SU-DHL-6 (cell line): ENCODE data around the gene CFHR4.
"Not testable (repeated sequence)": the region's sequence is repeated elsewhere in the genome, so short reads cannot be mapped to it uniquely, and the experiment has no call there.

Experiments
- H2AFZ ChIP-seq: fragments of 200-600 bp; sonication (generic); 2 replicates; pipeline ENCODE4 v1.6.1; 2014; ENCODE audit warnings: low read depth, mild to moderate bottlenecking, moderate library complexity, mixed read lengths, antibody characterized with exemption, low read length; ENCODE audit not compliant: severe bottlenecking
- H3F3A ChIP-seq: fragments of 200-600 bp; shearing (Covaris generic); 2 replicates; pipeline ENCODE4 v1.6.0; 2016; ENCODE audit warnings: antibody characterized with exemption, mild to moderate bottlenecking; ENCODE audit not compliant: insufficient read depth
- H3K27ac ChIP-seq: fragments of 200-600 bp; sonication (generic); 2 replicates; pipeline ENCODE4 v1.5.1; 2016; ENCODE audit warnings: low read depth, mild to moderate bottlenecking, low read length, moderate library complexity, mixed read lengths
- H3K27me3 ChIP-seq: fragments of 200-600 bp; sonication (generic), shearing (Covaris generic); 2 replicates; pipeline ENCODE4 v1.6.0; 2014; ENCODE audit warnings: mild to moderate bottlenecking, low read length
- H3K36me3 ChIP-seq: fragments of 200-600 bp; sonication (generic); 2 replicates; pipeline ENCODE4 v1.6.1; 2014; ENCODE audit warnings: mild to moderate bottlenecking, low read length, mixed read lengths
- H3K4me2 ChIP-seq: fragments of 300-600, 200-600 bp; shearing (Covaris generic), sonication (generic); 2 replicates; pipeline ENCODE4 v1.6.0; 2014; ENCODE audit warnings: low read length, low read depth, mild to moderate bottlenecking; ENCODE audit not compliant: poor library complexity, severe bottlenecking
- H3K4me3 ChIP-seq: fragments of 200-600 bp; sonication (generic); 2 replicates; pipeline ENCODE4 v1.5.1; 2014; ENCODE audit warnings: antibody characterized with exemption, low read length, mild to moderate bottlenecking, mixed read lengths; ENCODE audit not compliant: insufficient read depth, poor library complexity, severe bottlenecking
- H3K79me2 ChIP-seq: fragments of 200-600 bp; sonication (generic); 2 replicates; pipeline ENCODE4 v1.6.1; 2014; ENCODE audit warnings: mild to moderate bottlenecking, low read length, moderate library complexity; ENCODE audit not compliant: insufficient read depth
- H3K9ac ChIP-seq: fragments of 200-600 bp; sonication (generic); 2 replicates; pipeline ENCODE4 v1.7.0; 2014; ENCODE audit warnings: mild to moderate bottlenecking, low read length
- H3K9me2 ChIP-seq: fragments of 200-600 bp; sonication (generic); replicated peaks from 2 replicates; pipeline ENCODE4 v1.6.1; 2014; ENCODE audit warnings: low read length; ENCODE audit not compliant: insufficient read depth
- H3K9me3 ChIP-seq: fragments of 200-600 bp; sonication (generic); 2 replicates; pipeline ENCODE4 v1.6.1; 2014; ENCODE audit warnings: low read length, mixed read lengths; ENCODE audit not compliant: insufficient read depth
- H4K20me1 ChIP-seq: fragments of 200-600 bp; sonication (generic); 2 replicates; pipeline ENCODE4 v1.6.1; 2014; ENCODE audit warnings: low read depth, mild to moderate bottlenecking, antibody characterized with exemption, low read length, moderate library complexity, mixed read lengths
- CTCF ChIP-seq: fragments of 200-600 bp; sonication (generic); IDR thresholded peaks from one replicate; pipeline ENCODE4 v1.5.1; 2017; ENCODE audit warnings: antibody characterized with exemption, mild to moderate bottlenecking, low read length, moderate library complexity; ENCODE audit not compliant: insufficient read depth, poor library complexity, severe bottlenecking
- EZH2phosphoT487 ChIP-seq: fragments of 200-600 bp; sonication (generic), shearing (Covaris generic); conservative IDR thresholded peaks from 2 replicates; pipeline ENCODE4 v1.6.1; 2018; ENCODE audit warnings: mild to moderate bottlenecking, antibody characterized with exemption, low read length, moderate library complexity, mixed read lengths

Gene CFHR4

GRCh38 chr1:196897158-196897828, 9.4 kb downstream of the CFHR4 start:
- no peaks in the 10 kb centered on the region for H3F3A ChIP-seq
- no peaks in the 10 kb centered on the region for H3K79me2 ChIP-seq
- no peaks in the 10 kb centered on the region for H3K9me2 ChIP-seq
- no peak overlapping the region for H3K4me3 ChIP-seq
- no peaks in the 10 kb centered on the region for H3K27me3 ChIP-seq
- H2AFZ ChIP-seq, result no peak overlapping the region
- no peaks in the 10 kb centered on the region for H4K20me1 ChIP-seq
- no peak overlapping the region for H3K4me2 ChIP-seq
- no peaks in the 10 kb centered on the region for H3K36me3 ChIP-seq
- H3K9me3 ChIP-seq, result no peaks in the 10 kb centered on the region
- H3K9ac ChIP-seq, result no peak overlapping the region
- TF ChIP-seq CTCF (no peak), EZH2phosphoT487 (no peak)
- no peak overlapping the region for H3K27ac ChIP-seq

DNA sequence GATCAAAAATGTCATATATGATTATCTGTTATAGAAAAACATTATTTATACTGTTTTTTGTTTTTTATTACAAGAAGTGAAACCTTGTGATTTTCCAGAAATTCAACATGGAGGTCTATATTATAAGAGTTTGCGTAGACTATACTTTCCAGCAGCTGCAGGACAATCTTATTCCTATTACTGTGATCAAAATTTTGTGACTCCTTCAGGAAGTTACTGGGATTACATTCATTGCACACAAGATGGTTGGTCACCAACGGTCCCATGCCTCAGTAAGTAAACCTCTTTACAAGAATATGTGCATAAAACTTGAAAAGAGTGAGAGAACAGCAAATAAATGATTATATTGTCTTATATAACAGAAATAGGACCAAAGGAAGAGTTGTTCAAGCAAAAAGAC, 14.5 kb downstream of the CFHR4 start:
- Histone ChIP-seq H3K27me3 (no peaks in the 10 kb centered on the region), H3K4me2 (no peak overlapping the region), H3K9me3 (no peaks in the 10 kb centered on the region), H3K36me3 (no peaks in the 10 kb centered on the region), H3K9me2 (no peaks in the 10 kb centered on the region), H3K79me2 (no peaks in the 10 kb centered on the region), H4K20me1 (no peaks in the 10 kb centered on the region), H3K9ac (no peak overlapping the region), H2AFZ (no peak overlapping the region), H3F3A (no peaks in the 10 kb centered on the region), H3K4me3 (no peak overlapping the region), H3K27ac (no peak overlapping the region)
- TF ChIP-seq CTCF (no peak), EZH2phosphoT487 (no peak)

DNA sequence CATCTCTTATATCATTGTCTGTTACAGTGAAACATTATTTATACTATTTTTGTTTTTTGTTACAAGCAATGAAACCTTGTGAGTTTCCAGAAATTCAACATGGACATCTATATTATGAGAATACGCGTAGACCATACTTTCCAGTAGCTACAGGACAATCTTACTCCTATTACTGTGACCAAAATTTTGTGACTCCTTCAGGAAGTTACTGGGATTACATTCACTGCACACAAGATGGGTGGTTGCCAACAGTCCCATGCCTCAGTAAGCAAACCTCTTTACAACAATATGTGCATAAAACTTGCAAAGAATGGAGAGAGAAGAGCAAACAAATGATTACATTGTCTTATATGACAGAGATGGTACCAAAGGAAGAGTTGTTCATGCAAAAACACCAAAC, 22.4 kb downstream of the CFHR4 start:
- Histone ChIP-seq H2AFZ (no peak overlapping the region), H3K27me3 (no peaks in the 10 kb centered on the region), H4K20me1 (no peaks in the 10 kb centered on the region), H3K9ac (no peak overlapping the region), H3F3A (no peaks in the 10 kb centered on the region), H3K9me3 (no peaks in the 10 kb centered on the region), H3K4me3 (no peak overlapping the region), H3K9me2 (no peaks in the 10 kb centered on the region), H3K4me2 (no peak overlapping the region), H3K27ac (no peak overlapping the region), H3K36me3 (no peaks in the 10 kb centered on the region), H3K79me2 (no peaks in the 10 kb centered on the region)
- TF ChIP-seq EZH2phosphoT487 (no peak), CTCF (no peak)

- H3K36me3 ChIP-seq, H4K20me1 ChIP-seq, H3K4me3 ChIP-seq, H3K9me3 ChIP-seq, H3K79me2 ChIP-seq, H2AFZ ChIP-seq, H3K9ac ChIP-seq, H3F3A ChIP-seq, H3K27ac ChIP-seq, H3K9me2 ChIP-seq, H3K27me3 ChIP-seq, H3K4me2 ChIP-seq: not testable (repeated sequence)
Measured at GRCh38 chr1:196912283-196912682, 24.4 kb downstream of the CFHR4 start.

DNA sequence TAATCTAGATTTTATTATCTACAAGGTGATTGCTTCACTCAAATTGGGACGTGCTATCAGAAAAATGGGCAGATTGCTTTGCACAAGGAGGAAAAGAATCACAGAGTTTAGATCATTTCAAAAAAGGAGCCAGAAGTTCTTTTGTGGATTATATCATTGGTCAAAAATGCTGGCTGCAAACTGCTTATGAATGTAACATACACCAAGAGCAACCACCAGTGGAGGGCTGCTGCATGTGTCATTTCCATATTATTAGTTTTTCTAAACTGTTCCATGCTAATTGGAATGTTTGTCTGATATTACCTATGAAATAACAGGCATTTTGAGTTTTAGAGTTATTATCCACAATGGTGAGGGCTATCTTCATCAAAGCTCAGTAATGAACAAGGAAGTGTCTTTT, 39.0 kb downstream of the CFHR4 start:
- H3F3A ChIP-seq, H3K9me2 ChIP-seq, H3K27me3 ChIP-seq, H4K20me1 ChIP-seq, H3K4me3 ChIP-seq, H3K79me2 ChIP-seq, H3K9me3 ChIP-seq, H3K27ac ChIP-seq, H3K4me2 ChIP-seq, H3K9ac ChIP-seq, H3K36me3 ChIP-seq, H2AFZ ChIP-seq: not testable (repeated sequence)

DNA sequence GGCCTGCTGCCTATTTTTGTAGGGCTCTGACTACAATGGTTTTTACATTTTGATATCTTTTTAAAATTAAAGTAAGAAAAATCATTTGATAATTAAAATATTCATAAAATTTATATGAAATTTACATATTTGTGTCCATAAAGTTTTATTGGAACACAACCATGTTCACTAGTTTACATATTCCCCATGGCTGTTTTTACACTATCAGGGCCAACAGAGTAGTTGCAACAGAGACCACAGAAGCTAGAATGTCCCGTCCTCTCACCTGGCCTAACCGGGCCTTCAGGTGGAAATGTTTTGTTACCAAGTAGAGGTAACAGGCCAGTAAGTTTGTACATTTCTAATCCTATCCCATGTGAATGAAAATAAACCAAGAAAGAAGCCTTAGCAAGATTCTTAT, 45.0 kb downstream of the CFHR4 start:
- H3K9ac ChIP-seq, H4K20me1 ChIP-seq, H3K36me3 ChIP-seq, H3K27ac ChIP-seq, H3K9me2 ChIP-seq, H3K79me2 ChIP-seq, H3K4me3 ChIP-seq, H3F3A ChIP-seq, H3K4me2 ChIP-seq, H3K27me3 ChIP-seq, H3K9me3 ChIP-seq, H2AFZ ChIP-seq: not testable (repeated sequence)
